Endothelial cell of umbilical vein (primary cell): ENCODE measurements around the gene TENM4. TPM values are rescaled to one million over a fixed set of nuclear protein-coding genes. Genes with fewer than 3 reads are reported as not detected.

Experiments
- BruUV-seq: library from RNA; stranded (reverse); fragments of 400-500 nt; replicated peaks from 2 replicates; lab custom pipeline; 2021; lab: Mats Ljungman, UMichigan
- CTCF ChIA-PET: fragments of 300-600, 350-600 bp; sonication (Branson Sonifier 250); formaldehyde crosslinking; loops from one replicate; lab custom pipeline; 2021; ENCODE audit warnings: antibody characterized with exemption, inconsistent platforms; lab: Charles Lee
- POLR2A ChIA-PET: fragments of 300-600, 350-600 bp; sonication (Branson Sonifier 250); formaldehyde crosslinking; loops from one replicate; lab custom pipeline; 2021; ENCODE audit warnings: antibody characterized with exemption, inconsistent platforms; lab: Charles Lee
- DNase-seq: peaks from one replicate; pipeline ENCODE4 v3.0.0-alpha.2; 2011; ENCODE audit warnings: low read depth, low spot score
- FAIRE-seq: peaks from 2 replicates; lab custom pipeline; 2011; peaks lifted over from hg19 to GRCh38; lab: Jason Lieb, UNC
- H2AFZ ChIP-seq: 2 replicates; pipeline ENCODE4 v1.6.0; 2012; ENCODE audit warnings: low read depth, low read length, control low read depth, inconsistent platforms
- H3K27ac ChIP-seq: 2 replicates; pipeline ENCODE4 v1.5.1; 2011; ENCODE audit warnings: low read depth, mild to moderate bottlenecking, control low read depth, low read length, moderate library complexity; ENCODE audit not compliant: insufficient read depth
- H3K27me3 ChIP-seq, 2 experiments: 2 replicates each; pipeline versions ENCODE4 v1.6.0 to v1.6.1; 2011; ENCODE audit warnings: low read length in 2 of 2, mixed read lengths in 1 of 2; ENCODE audit not compliant: control insufficient read depth in 2 of 2, insufficient read depth in 2 of 2
- H3K36me3 ChIP-seq, 2 experiments: 2 replicates in 1 of 2; 3 replicates in 1 of 2; pipeline ENCODE4 v1.5.1; 2011; ENCODE audit warnings: low read length in 2 of 2, mild to moderate bottlenecking in 1 of 2, moderate library complexity in 1 of 2; ENCODE audit not compliant: control insufficient read depth in 2 of 2, insufficient read depth in 2 of 2; ENCODE audit errors: extremely low read depth in 1 of 2
- H3K4me1 ChIP-seq: 3 replicates; pipeline ENCODE4 v1.5.1; 2011; ENCODE audit warnings: mild to moderate bottlenecking, low read length; ENCODE audit not compliant: control insufficient read depth, insufficient read depth; ENCODE audit errors: extremely low read depth
- H3K4me2 ChIP-seq: 2 replicates; pipeline ENCODE4 v1.6.1; 2011; ENCODE audit warnings: low read length, control low read depth, mixed read lengths; ENCODE audit not compliant: insufficient read depth
- H3K4me3 ChIP-seq, 3 experiments: fragments of 200-600 bp in 1 of 3; sonication (generic), shearing (Covaris generic) in 1 of 3; replicated peaks in 1 of 3; 2 replicates each; pipeline ENCODE4 v1.5.1; 2011 to 2016; ENCODE audit warnings: control low read depth in 3 of 3, low read length in 3 of 3, mild to moderate bottlenecking in 2 of 3, inconsistent platforms in 1 of 3, low read depth in 1 of 3, moderate library complexity in 1 of 3; ENCODE audit not compliant: insufficient read depth in 1 of 3
- H3K79me2 ChIP-seq: 2 replicates; pipeline ENCODE4 v1.6.0; 2012; ENCODE audit warnings: low read length, inconsistent platforms; ENCODE audit not compliant: control insufficient read depth, insufficient read depth
- H3K9ac ChIP-seq: replicated peaks from 2 replicates; pipeline ENCODE3; 2011; ENCODE audit warnings: low read length, control low read depth; ENCODE audit not compliant: insufficient read depth; ENCODE audit errors: extremely low read depth
- H3K9me1 ChIP-seq: replicated peaks from 3 replicates; pipeline ENCODE4 v1.6.0; 2011; ENCODE audit warnings: mild to moderate bottlenecking, low read length; ENCODE audit not compliant: control insufficient read depth, insufficient read depth; ENCODE audit errors: extremely low read depth
- H3K9me3 ChIP-seq: replicated peaks from 2 replicates; pipeline ENCODE4 v1.5.1; 2012; ENCODE audit warnings: low read length, inconsistent platforms; ENCODE audit not compliant: control insufficient read depth, insufficient read depth
- H4K20me1 ChIP-seq: replicated peaks from 2 replicates; pipeline ENCODE3; 2011; ENCODE audit warnings: mild to moderate bottlenecking, low read length; ENCODE audit not compliant: control insufficient read depth, insufficient read depth; ENCODE audit errors: extremely low read depth
- CTCF ChIP-seq, 2 donors: IDR thresholded peaks; 1 replicate in 1 of 2; 2 replicates in 1 of 2; pipeline ENCODE4 v1.5.1; 2011; ENCODE audit warnings: low read length in 2 of 2, mild to moderate bottlenecking in 2 of 2, moderate library complexity in 2 of 2, control low read depth in 1 of 2, inconsistent platforms in 1 of 2, low read depth in 1 of 2; ENCODE audit not compliant: insufficient read depth in 1 of 2; ENCODE audit errors: extremely low read depth in 1 of 2
- EZH2 ChIP-seq: IDR thresholded peaks from 2 replicates; pipeline ENCODE4 v1.6.1; 2012; ENCODE audit warnings: borderline replicate concordance, low read depth, mild to moderate bottlenecking, moderate library complexity, low read length, inconsistent platforms; ENCODE audit not compliant: severe bottlenecking
- FOS ChIP-seq: IDR thresholded peaks from 2 replicates; pipeline ENCODE4 v1.6.1; 2011; ENCODE audit warnings: mild to moderate bottlenecking, low read length, moderate library complexity, borderline replicate concordance; ENCODE audit not compliant: insufficient read depth
- GATA2 ChIP-seq: IDR thresholded peaks from 2 replicates; pipeline ENCODE4 v1.7.0; 2011; ENCODE audit warnings: low read depth, mild to moderate bottlenecking, moderate library complexity, mixed read lengths, low read length; ENCODE audit not compliant: insufficient read length, insufficient read depth
- JUN ChIP-seq: IDR thresholded peaks from 2 replicates; pipeline ENCODE4 v1.6.1; 2011; ENCODE audit warnings: borderline replicate concordance, low read depth; ENCODE audit not compliant: insufficient read length, insufficient read depth
- MAX ChIP-seq: IDR thresholded peaks from 2 replicates; pipeline ENCODE4 v1.6.1; 2011; ENCODE audit not compliant: insufficient read depth, insufficient read length
- MYC ChIP-seq: IDR thresholded peaks from one replicate; pipeline ENCODE4 v1.6.1; 2011; ENCODE audit warnings: mild to moderate bottlenecking, low read depth, low read length
- POLR2A ChIP-seq: IDR thresholded peaks from 2 replicates; pipeline ENCODE4 v1.6.1; 2012; ENCODE audit warnings: low read depth, mild to moderate bottlenecking, control low read depth, low read length
- POLR2AphosphoS5 ChIP-seq: IDR thresholded peaks from 2 replicates; pipeline ENCODE4 v1.6.1; 2012; ENCODE audit warnings: low read depth, mild to moderate bottlenecking, control low read depth, low read length, moderate library complexity; ENCODE audit not compliant: insufficient read depth
- dilution Hi-C: fragments of 300-500 bp; cut with MboI; formaldehyde crosslinking; loops from one replicate; pipeline ENCODE4 v1.15.0; 2019; ENCODE audit warnings: low sequenced_read_pairs; ENCODE audit not compliant: extremely low pct_ligation_motif_present
- intact Hi-C: fragments of 100-400 bp; cut with micrococcal nuclease; formaldehyde crosslinking; loops from one replicate; pipeline ENCODE4 v1.10.0; 2022
- polyA plus RNA-seq, 4 experiments: library from polyadenylated mRNA; depleted of rRNA in 3 of 4; stranded (reverse) in 3 of 4; unstranded in 1 of 4; fragments of >200 nt; gene quantifications; 2 replicates each; pipeline versions ENCODE4 v1.2.1 to v1.2.3, GENCODE V29; 2011 to 2012; ENCODE audit warnings: missing spikeins in 1 of 4
- total RNA-seq: library from RNA; stranded (reverse); gene quantifications from 2 replicates; pipeline ENCODE4 v1.2.3, GENCODE V29; 2021

Gene TENM4
- total and polyA plus RNA-seq, 2 donors (not counting 3 experiments of a cell fraction or from before 2014, with no cell fraction given): 0.06 to 0.27 TPM

- dilution Hi-C loops: no loop called here
- H3K36me3 ChIP-seq: no peaks in the 10 kb centered on the region
- FAIRE-seq (no peak), DNase-seq (no peak)
- no peaks in the 10 kb centered on the region for H3K9me3 ChIP-seq
- H3K4me2 ChIP-seq: no peak overlapping the region
- H3K9ac ChIP-seq: no peak overlapping the region
- H3K4me1 ChIP-seq: no peaks in the 10 kb centered on the region
- POLR2A ChIA-PET: no interaction called here
- H2AFZ ChIP-seq: no peak overlapping the region
- CTCF ChIA-PET: interaction anchor here (0.8 to 1.5 kb wide), 5 partner anchors 14 to 383 kb away, joined by 3 to 5 read pairs (median 3); no protein-coding TSS in a partner anchor
- no peaks in the 10 kb centered on the region for H3K79me2 ChIP-seq
- intact Hi-C loops: no loop called here
- no TSS peak for BruUV-seq
- TF ChIP-seq MAX (no peak), FOS (no peak), POLR2AphosphoS5 (no peak), JUN (no peak), CTCF (IDR thresholded peaks at IDR 0.05; ENCODE audit: extremely low read depth in 1 of 2, insufficient read depth in 1 of 2, low read depth in 1 of 2, low read length in 2 of 2) (no peak), GATA2 (no peak), POLR2A (no peak), MYC (no peak), EZH2 (no peak)
- no peaks in the 10 kb centered on the region for H3K9me1 ChIP-seq
- no peak overlapping the region for H3K4me3 ChIP-seq
- peaks cover 5 to 15% of the 10 kb centered on the region in 2 experiments for H3K27me3 ChIP-seq
- no peak overlapping the region for H3K27ac ChIP-seq
- H4K20me1 ChIP-seq: no peaks in the 10 kb centered on the region
Observed at GRCh38 chr11:79028225-79028624, 412.6 kb downstream of the TENM4 start.
